Panc1 (cell line): ENCODE results near the gene GTF2A1L.

Experiments used
- POLR2AphosphoS5 ChIP-seq: IDR thresholded peaks from 2 replicates; pipeline ENCODE4 v1.6.1; 2012; ENCODE audit warnings: mild to moderate bottlenecking, low read depth, low read length, moderate library complexity
- TF ChIP-seq, protein P1 (sequence below): fragments of 450-650 bp; IDR thresholded peaks from 2 replicates; pipeline ENCODE4 v1.5.1; 2017; ENCODE audit warnings: mild to moderate bottlenecking
- TF ChIP-seq, protein P2 (sequence below), 2 experiments: IDR thresholded peaks; 2 replicates each; pipeline ENCODE4 v1.6.1; 2011 to 2012; ENCODE audit warnings: low read depth in 2 of 2, control low read depth in 1 of 2, low read length in 1 of 2, mild to moderate bottlenecking in 1 of 2, moderate library complexity in 1 of 2; ENCODE audit not compliant: insufficient read depth in 1 of 2

DNA sequence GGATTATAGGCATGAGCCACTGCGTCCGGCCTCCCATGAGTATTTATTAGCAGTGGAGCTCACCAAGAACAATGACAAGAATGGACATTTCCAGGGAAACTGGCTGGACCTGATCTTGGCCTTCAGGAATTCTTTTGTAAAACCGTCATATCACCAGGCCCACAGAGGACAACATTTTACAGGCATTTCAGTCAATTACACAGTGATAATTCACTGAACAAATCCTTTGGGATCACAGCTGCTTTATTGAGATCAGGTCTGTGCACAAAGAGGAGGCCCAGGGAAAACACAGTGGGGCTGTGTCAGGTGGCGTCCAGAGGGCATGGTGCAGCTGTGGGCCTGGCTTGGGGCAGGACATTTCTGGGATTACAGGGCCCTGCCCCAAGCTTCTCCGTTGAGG is 30.1 kb upstream of the GTF2A1L start:
- TF ChIP-seq, protein P1, sequence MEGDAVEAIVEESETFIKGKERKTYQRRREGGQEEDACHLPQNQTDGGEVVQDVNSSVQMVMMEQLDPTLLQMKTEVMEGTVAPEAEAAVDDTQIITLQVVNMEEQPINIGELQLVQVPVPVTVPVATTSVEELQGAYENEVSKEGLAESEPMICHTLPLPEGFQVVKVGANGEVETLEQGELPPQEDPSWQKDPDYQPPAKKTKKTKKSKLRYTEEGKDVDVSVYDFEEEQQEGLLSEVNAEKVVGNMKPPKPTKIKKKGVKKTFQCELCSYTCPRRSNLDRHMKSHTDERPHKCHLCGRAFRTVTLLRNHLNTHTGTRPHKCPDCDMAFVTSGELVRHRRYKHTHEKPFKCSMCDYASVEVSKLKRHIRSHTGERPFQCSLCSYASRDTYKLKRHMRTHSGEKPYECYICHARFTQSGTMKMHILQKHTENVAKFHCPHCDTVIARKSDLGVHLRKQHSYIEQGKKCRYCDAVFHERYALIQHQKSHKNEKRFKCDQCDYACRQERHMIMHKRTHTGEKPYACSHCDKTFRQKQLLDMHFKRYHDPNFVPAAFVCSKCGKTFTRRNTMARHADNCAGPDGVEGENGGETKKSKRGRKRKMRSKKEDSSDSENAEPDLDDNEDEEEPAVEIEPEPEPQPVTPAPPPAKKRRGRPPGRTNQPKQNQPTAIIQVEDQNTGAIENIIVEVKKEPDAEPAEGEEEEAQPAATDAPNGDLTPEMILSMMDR: no peak
- no peak for TF ChIP-seq POLR2AphosphoS5
- TF ChIP-seq, protein P2, sequence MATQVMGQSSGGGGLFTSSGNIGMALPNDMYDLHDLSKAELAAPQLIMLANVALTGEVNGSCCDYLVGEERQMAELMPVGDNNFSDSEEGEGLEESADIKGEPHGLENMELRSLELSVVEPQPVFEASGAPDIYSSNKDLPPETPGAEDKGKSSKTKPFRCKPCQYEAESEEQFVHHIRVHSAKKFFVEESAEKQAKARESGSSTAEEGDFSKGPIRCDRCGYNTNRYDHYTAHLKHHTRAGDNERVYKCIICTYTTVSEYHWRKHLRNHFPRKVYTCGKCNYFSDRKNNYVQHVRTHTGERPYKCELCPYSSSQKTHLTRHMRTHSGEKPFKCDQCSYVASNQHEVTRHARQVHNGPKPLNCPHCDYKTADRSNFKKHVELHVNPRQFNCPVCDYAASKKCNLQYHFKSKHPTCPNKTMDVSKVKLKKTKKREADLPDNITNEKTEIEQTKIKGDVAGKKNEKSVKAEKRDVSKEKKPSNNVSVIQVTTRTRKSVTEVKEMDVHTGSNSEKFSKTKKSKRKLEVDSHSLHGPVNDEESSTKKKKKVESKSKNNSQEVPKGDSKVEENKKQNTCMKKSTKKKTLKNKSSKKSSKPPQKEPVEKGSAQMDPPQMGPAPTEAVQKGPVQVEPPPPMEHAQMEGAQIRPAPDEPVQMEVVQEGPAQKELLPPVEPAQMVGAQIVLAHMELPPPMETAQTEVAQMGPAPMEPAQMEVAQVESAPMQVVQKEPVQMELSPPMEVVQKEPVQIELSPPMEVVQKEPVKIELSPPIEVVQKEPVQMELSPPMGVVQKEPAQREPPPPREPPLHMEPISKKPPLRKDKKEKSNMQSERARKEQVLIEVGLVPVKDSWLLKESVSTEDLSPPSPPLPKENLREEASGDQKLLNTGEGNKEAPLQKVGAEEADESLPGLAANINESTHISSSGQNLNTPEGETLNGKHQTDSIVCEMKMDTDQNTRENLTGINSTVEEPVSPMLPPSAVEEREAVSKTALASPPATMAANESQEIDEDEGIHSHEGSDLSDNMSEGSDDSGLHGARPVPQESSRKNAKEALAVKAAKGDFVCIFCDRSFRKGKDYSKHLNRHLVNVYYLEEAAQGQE (IDR thresholded peaks at IDR 0.05; ENCODE audit: insufficient read depth in 1 of 2, low read depth in 2 of 2, low read length in 1 of 2): no peak
